SK-N-SH treated with all-trans-retinoic acid at 6 μM for 48 hours (cell line): ENCODE data around the gene FBXO17.
"Not testable (repeated sequence)": the region's sequence is repeated elsewhere in the genome, so short reads cannot be mapped to it uniquely, and the experiment has no call there.

Experiments
- ATAC-seq: fragments of 200-7000 bp; cut with Tn5 transposase; 3 replicates; pipeline ENCODE4 v1.9.1; 2020; ENCODE audit warnings: mild to moderate bottlenecking, moderate library complexity
- ARNTL ChIP-seq: fragments of 450-650 bp; formaldehyde crosslinking; IDR thresholded peaks from 2 replicates; pipeline ENCODE4 v1.5.0; 2020; ENCODE audit warnings: low read depth, mild to moderate bottlenecking, moderate library complexity, borderline replicate concordance
- BACH2 ChIP-seq: fragments of 250-450 bp; sonication (Bioruptor Pico); IDR thresholded peaks from 2 replicates; pipeline ENCODE4 v1.9.0; 2021; ENCODE audit warnings: mild to moderate bottlenecking, borderline replicate concordance
- CSRNP3 ChIP-seq: fragments of 250-450 bp; sonication (Bioruptor Pico); IDR thresholded peaks from 2 replicates; pipeline ENCODE4 v1.5.1; 2021; ENCODE audit warnings: mild to moderate bottlenecking, moderate library complexity
- ESRRG ChIP-seq: fragments of 250-450 bp; sonication (Bioruptor Pico); IDR thresholded peaks from 2 replicates; pipeline ENCODE4 v1.6.1; 2021; ENCODE audit warnings: mild to moderate bottlenecking
- GLIS3 ChIP-seq: fragments of 250-450 bp; sonication (Bioruptor Pico); IDR thresholded peaks from 2 replicates; pipeline ENCODE4 v1.5.0; 2020; ENCODE audit warnings: mild to moderate bottlenecking, moderate library complexity
- OSR1 ChIP-seq: fragments of 250-450 bp; sonication (Bioruptor Pico); IDR thresholded peaks from 2 replicates; pipeline ENCODE4 v1.8.0; 2022; ENCODE audit warnings: moderate library complexity, mild to moderate bottlenecking, inconsistent platforms
- RARB ChIP-seq: fragments of 250-450 bp; sonication (Bioruptor Pico); IDR thresholded peaks from 2 replicates; pipeline ENCODE4 v1.8.0; 2021; ENCODE audit warnings: mild to moderate bottlenecking, moderate library complexity
- SNAI2 ChIP-seq: fragments of 250-450 bp; sonication (Bioruptor Pico); IDR thresholded peaks from 2 replicates; pipeline ENCODE4 v1.5.0; 2020; ENCODE audit warnings: mild to moderate bottlenecking, moderate library complexity
- TOX ChIP-seq: fragments of 250-450 bp; sonication (Bioruptor Pico); IDR thresholded peaks from 2 replicates; pipeline ENCODE4 v1.8.0; 2021; ENCODE audit warnings: mild to moderate bottlenecking, moderate library complexity, borderline replicate concordance
- ZC3H10 ChIP-seq: fragments of 250-450 bp; sonication (Bioruptor Pico); IDR thresholded peaks from 2 replicates; pipeline ENCODE4 v1.5.1; 2021; ENCODE audit warnings: mild to moderate bottlenecking, moderate library complexity
- ZFP3 ChIP-seq: fragments of 250-450 bp; sonication (Bioruptor Pico); IDR thresholded peaks from 2 replicates; pipeline ENCODE4 v1.5.0; 2020; ENCODE audit warnings: mild to moderate bottlenecking, moderate library complexity
- ZFP30 ChIP-seq: fragments of 450-650 bp; formaldehyde crosslinking; IDR thresholded peaks from 2 replicates; pipeline ENCODE4 v1.5.0; 2022; ENCODE audit warnings: mild to moderate bottlenecking, moderate library complexity
- ZNF8 ChIP-seq: fragments of 450-650 bp; formaldehyde crosslinking; IDR thresholded peaks from 2 replicates; pipeline ENCODE4 v1.5.0; 2020; ENCODE audit warnings: mild to moderate bottlenecking, moderate library complexity
- TF ChIP-seq, protein P1 (sequence below): fragments of 250-450 bp; sonication (Bioruptor Pico); IDR thresholded peaks from 2 replicates; pipeline ENCODE4 v1.8.0; 2020; ENCODE audit warnings: mild to moderate bottlenecking, moderate library complexity, borderline replicate concordance
- TF ChIP-seq, protein P2 (sequence below): fragments of 250-450 bp; sonication (Bioruptor Pico); IDR thresholded peaks from 2 replicates; pipeline ENCODE4 v1.8.0; 2021; ENCODE audit warnings: low read depth, mild to moderate bottlenecking, moderate library complexity, borderline replicate concordance
- TF ChIP-seq, protein P3 (sequence below): fragments of 250-450 bp; sonication (Bioruptor Pico); IDR thresholded peaks from 2 replicates; pipeline ENCODE4 v1.5.1; 2020; ENCODE audit warnings: low read depth, mild to moderate bottlenecking, moderate library complexity

Gene FBXO17

DNA sequence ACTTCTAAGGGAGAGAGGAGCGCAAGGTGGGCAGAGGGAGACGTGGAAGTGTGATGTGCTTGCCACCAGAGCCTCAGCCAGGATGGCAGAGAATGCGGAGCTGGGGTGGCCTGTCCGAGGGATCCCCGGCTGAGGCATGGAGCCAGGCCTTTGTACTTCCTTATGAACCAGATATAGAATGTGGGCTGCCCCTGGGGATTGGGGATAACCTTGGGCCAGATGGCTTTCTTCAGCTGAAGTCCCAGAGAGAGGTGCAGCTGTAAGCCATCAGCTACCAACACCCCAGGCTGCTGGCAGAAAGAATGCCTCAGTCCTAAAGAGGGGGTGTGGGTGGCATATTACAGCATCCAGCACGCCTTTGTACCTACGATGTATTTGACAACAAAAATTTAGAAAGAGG is 25.5 kb upstream of the FBXO17 start:
- ATAC-seq = no peak
- TF ChIP-seq OSR1 (CRISPR knock-in tag) (no peak), TOX (CRISPR knock-in tag) (no peak), ESRRG (no peak), RARB (CRISPR knock-in tag) (no peak), ZC3H10 (no peak), GLIS3 (no peak), ARNTL (CRISPR knock-in tag) (no peak), ZNF8 (CRISPR knock-in tag) (no peak), CSRNP3 (CRISPR knock-in tag) (no peak), ZFP3 (CRISPR knock-in tag) (no peak), SNAI2 (CRISPR knock-in tag) (no peak)
- TF ChIP-seq, protein P1, sequence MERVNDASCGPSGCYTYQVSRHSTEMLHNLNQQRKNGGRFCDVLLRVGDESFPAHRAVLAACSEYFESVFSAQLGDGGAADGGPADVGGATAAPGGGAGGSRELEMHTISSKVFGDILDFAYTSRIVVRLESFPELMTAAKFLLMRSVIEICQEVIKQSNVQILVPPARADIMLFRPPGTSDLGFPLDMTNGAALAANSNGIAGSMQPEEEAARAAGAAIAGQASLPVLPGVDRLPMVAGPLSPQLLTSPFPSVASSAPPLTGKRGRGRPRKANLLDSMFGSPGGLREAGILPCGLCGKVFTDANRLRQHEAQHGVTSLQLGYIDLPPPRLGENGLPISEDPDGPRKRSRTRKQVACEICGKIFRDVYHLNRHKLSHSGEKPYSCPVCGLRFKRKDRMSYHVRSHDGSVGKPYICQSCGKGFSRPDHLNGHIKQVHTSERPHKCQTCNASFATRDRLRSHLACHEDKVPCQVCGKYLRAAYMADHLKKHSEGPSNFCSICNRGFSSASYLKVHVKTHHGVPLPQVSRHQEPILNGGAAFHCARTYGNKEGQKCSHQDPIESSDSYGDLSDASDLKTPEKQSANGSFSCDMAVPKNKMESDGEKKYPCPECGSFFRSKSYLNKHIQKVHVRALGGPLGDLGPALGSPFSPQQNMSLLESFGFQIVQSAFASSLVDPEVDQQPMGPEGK (CRISPR knock-in tag) = no peak
- TF ChIP-seq, protein P2, sequence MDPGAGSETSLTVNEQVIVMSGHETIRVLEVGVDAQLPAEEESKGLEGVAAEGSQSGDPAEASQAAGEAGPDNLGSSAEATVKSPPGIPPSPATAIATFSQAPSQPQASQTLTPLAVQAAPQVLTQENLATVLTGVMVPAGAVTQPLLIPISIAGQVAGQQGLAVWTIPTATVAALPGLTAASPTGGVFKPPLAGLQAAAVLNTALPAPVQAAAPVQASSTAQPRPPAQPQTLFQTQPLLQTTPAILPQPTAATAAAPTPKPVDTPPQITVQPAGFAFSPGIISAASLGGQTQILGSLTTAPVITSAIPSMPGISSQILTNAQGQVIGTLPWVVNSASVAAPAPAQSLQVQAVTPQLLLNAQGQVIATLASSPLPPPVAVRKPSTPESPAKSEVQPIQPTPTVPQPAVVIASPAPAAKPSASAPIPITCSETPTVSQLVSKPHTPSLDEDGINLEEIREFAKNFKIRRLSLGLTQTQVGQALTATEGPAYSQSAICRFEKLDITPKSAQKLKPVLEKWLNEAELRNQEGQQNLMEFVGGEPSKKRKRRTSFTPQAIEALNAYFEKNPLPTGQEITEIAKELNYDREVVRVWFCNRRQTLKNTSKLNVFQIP (CRISPR knock-in tag) = no peak
- TF ChIP-seq, protein P3, sequence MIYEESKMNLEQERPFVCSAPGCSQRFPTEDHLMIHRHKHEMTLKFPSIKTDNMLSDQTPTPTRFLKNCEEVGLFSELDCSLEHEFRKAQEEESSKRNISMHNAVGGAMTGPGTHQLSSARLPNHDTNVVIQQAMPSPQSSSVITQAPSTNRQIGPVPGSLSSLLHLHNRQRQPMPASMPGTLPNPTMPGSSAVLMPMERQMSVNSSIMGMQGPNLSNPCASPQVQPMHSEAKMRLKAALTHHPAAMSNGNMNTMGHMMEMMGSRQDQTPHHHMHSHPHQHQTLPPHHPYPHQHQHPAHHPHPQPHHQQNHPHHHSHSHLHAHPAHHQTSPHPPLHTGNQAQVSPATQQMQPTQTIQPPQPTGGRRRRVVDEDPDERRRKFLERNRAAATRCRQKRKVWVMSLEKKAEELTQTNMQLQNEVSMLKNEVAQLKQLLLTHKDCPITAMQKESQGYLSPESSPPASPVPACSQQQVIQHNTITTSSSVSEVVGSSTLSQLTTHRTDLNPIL = no peak
- TF ChIP-seq, all 23 proteins: peak for 0

GRCh38 chr19:38997576-38997975 is 22.0 kb upstream of the FBXO17 start:
- ATAC-seq = not testable (repeated sequence)

DNA sequence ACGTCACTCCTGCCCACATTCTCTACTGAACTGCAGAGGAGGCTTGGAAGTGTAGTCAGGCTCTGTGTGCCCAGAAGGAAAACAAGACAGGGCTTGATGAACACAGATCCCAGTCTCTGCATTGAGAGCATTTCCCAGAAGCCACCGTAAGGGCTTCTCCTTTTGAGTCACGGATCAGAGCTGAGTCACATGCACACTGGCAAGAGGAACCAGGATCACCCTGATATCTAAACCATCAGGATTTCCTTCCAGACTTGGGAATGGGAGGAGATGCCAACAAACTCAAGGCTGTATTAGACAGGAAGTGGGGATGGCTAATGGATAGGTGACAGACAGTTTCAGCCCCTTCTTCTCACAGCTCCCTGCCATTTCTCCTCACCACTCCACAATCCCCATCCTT is 17.7 kb upstream of the FBXO17 start:
- no peak for TF ChIP-seq ZFP30
- TF ChIP-seq, protein P3 = no peak
- TF ChIP-seq BACH2 (CRISPR knock-in tag) = no peak
- peak; percentile 42; the same call in 2 of the 3 replicates for ATAC-seq

GRCh38 chr19:38990949-38991697 is 15.6 kb upstream of the FBXO17 start:
- TF ChIP-seq TOX (CRISPR knock-in tag) = no peak
- TF ChIP-seq, protein P1 (CRISPR knock-in tag) = no peak
- TF ChIP-seq BACH2 (CRISPR knock-in tag) = no peak
- TF ChIP-seq ZFP3 (CRISPR knock-in tag) = no peak
- no peak for ATAC-seq

GRCh38 chr19:38989614-38990013 is 14.1 kb upstream of the FBXO17 start:
- ATAC-seq = not testable (repeated sequence)
